ENCODE measurements around the gene SLC13A3. TPM values are rescaled to one million over a fixed set of nuclear protein-coding genes. Genes with fewer than 3 reads are reported as not detected.

The SLC13A3 gene
- total RNA-seq, 1 donor from 2014 or later = 0.90 TPM

GRCh38 chr20:46568570-46569129, 82.6 kb downstream of the SLC13A3 start:
- no peaks in the 10 kb centered on the region for H3K27me3 Mint-ChIP-seq (ENCODE audit: unreplicated experiment)
- no peak overlapping the region for H3K27ac Mint-ChIP-seq (ENCODE audit: unreplicated experiment)
- H3K36me3 Mint-ChIP-seq (ENCODE audit: low read depth, unreplicated experiment) = no peaks in the 10 kb centered on the region
- no peaks in the 10 kb centered on the region for H3K4me1 Mint-ChIP-seq (ENCODE audit: unreplicated experiment)
- no peak for DNase-seq (ENCODE audit: low spot score)
- H3K4me3 Mint-ChIP-seq (ENCODE audit: unreplicated experiment) = no peak overlapping the region
- no peaks in the 10 kb centered on the region for H3K9me3 Mint-ChIP-seq (ENCODE audit: unreplicated experiment)
- TF ChIP-seq CTCF (IDR thresholded peaks at IDR 0.05; ENCODE audit: unreplicated experiment) = no peak

- H3K27ac Mint-ChIP-seq (ENCODE audit: unreplicated experiment) = no peak overlapping the region
- DNase-seq (ENCODE audit: low spot score) = no peak
Observed at GRCh38 chr20:46566125-46566524, 85.1 kb downstream of the SLC13A3 start.

GRCh38 chr20:46564241-46564957, 86.9 kb downstream of the SLC13A3 start:
- H3K27ac Mint-ChIP-seq (ENCODE audit: unreplicated experiment) = no peak overlapping the region
- no peak overlapping the region for H3K4me3 Mint-ChIP-seq (ENCODE audit: unreplicated experiment)
- no peak for TF ChIP-seq CTCF (IDR thresholded peaks at IDR 0.05; ENCODE audit: unreplicated experiment)

More at GRCh38 chr20:46566125-46566524, 85.1 kb downstream of the SLC13A3 start:
- Mint-ChIP-seq H3K4me3 (ENCODE audit: unreplicated experiment) (no peak overlapping the region), H3K36me3 (ENCODE audit: low read depth, unreplicated experiment) (no peaks in the 10 kb centered on the region), H3K9me3 (ENCODE audit: unreplicated experiment) (no peaks in the 10 kb centered on the region), H3K4me1 (ENCODE audit: unreplicated experiment) (no peaks in the 10 kb centered on the region), H3K27me3 (ENCODE audit: unreplicated experiment) (no peaks in the 10 kb centered on the region)
- no peak for TF ChIP-seq CTCF (IDR thresholded peaks at IDR 0.05; ENCODE audit: unreplicated experiment)

GRCh38 chr20:46563860-46564221, 87.4 kb downstream of the SLC13A3 start:
- no peaks in the 10 kb centered on the region for H3K4me1 Mint-ChIP-seq (ENCODE audit: unreplicated experiment)
- no peak for DNase-seq (ENCODE audit: low spot score)
- no peaks in the 10 kb centered on the region for H3K27me3 Mint-ChIP-seq (ENCODE audit: unreplicated experiment)
- no peak overlapping the region for H3K4me3 Mint-ChIP-seq (ENCODE audit: unreplicated experiment)
- no peaks in the 10 kb centered on the region for H3K9me3 Mint-ChIP-seq (ENCODE audit: unreplicated experiment)
- H3K36me3 Mint-ChIP-seq (ENCODE audit: low read depth, unreplicated experiment) = no peaks in the 10 kb centered on the region
- no peak overlapping the region for H3K27ac Mint-ChIP-seq (ENCODE audit: unreplicated experiment)
- TF ChIP-seq CTCF (IDR thresholded peaks at IDR 0.05; ENCODE audit: unreplicated experiment) = no peak

More at GRCh38 chr20:46564241-46564957, 86.9 kb downstream of the SLC13A3 start:
- Mint-ChIP-seq H3K36me3 (ENCODE audit: low read depth, unreplicated experiment) (no peaks in the 10 kb centered on the region), H3K27me3 (ENCODE audit: unreplicated experiment) (no peaks in the 10 kb centered on the region), H3K4me1 (ENCODE audit: unreplicated experiment) (no peaks in the 10 kb centered on the region), H3K9me3 (ENCODE audit: unreplicated experiment) (no peaks in the 10 kb centered on the region)
- DNase-seq (ENCODE audit: low spot score) = no peak

- no peaks in the 10 kb centered on the region for H3K9me3 Mint-ChIP-seq (ENCODE audit: unreplicated experiment)
- no peaks in the 10 kb centered on the region for H3K27me3 Mint-ChIP-seq (ENCODE audit: unreplicated experiment)
- DNase-seq (ENCODE audit: low spot score) = peak; percentile 27
- no peak overlapping the region for H3K27ac Mint-ChIP-seq (ENCODE audit: unreplicated experiment)
- H3K4me3 Mint-ChIP-seq (ENCODE audit: unreplicated experiment) = no peak overlapping the region
- H3K36me3 Mint-ChIP-seq (ENCODE audit: low read depth, unreplicated experiment) = no peaks in the 10 kb centered on the region
- H3K4me1 Mint-ChIP-seq (ENCODE audit: unreplicated experiment) = no peaks in the 10 kb centered on the region
- TF ChIP-seq CTCF (IDR thresholded peaks at IDR 0.05; ENCODE audit: unreplicated experiment) = no peak
Observed at GRCh38 chr20:46563170-46563859, 87.9 kb downstream of the SLC13A3 start.

Data from endothelial cell (in vitro differentiated cells).